DND-41 (cell line): ENCODE data around the gene TMEM219.

Experiments used
- ATAC-seq: fragments of 200-7000 bp; cut with Tn5 transposase; 3 replicates; pipeline ENCODE4 v1.9.1; 2021; ENCODE audit warnings: low read depth; ENCODE audit not compliant: insufficient read depth
- DNase-seq: peaks from one replicate; pipeline ENCODE4 v3.0.0-alpha.2; 2020
- H2AFZ ChIP-seq: 2 replicates; pipeline ENCODE4 v1.6.0; 2012; ENCODE audit warnings: low read depth, low read length
- H3K27ac ChIP-seq: 2 replicates; pipeline ENCODE4 v1.5.1; 2012; ENCODE audit warnings: low read length, inconsistent platforms
- H3K27me3 ChIP-seq: fragments of 200-600 bp; sonication (generic); 2 replicates; pipeline ENCODE4 v1.6.0; 2012; ENCODE audit warnings: low read length, mild to moderate bottlenecking, inconsistent platforms; ENCODE audit not compliant: insufficient read depth, poor library complexity
- H3K36me3 ChIP-seq: 2 replicates; pipeline ENCODE4 v1.5.1; 2012; ENCODE audit warnings: low read length, inconsistent platforms; ENCODE audit not compliant: insufficient read depth
- H3K4me1 ChIP-seq: 2 replicates; pipeline ENCODE4 v1.5.1; 2012; ENCODE audit warnings: mild to moderate bottlenecking, low read length; ENCODE audit not compliant: insufficient read depth
- H3K4me2 ChIP-seq: 2 replicates; pipeline ENCODE4 v1.6.0; 2012; ENCODE audit warnings: mild to moderate bottlenecking, moderate library complexity, low read length, inconsistent platforms; ENCODE audit not compliant: insufficient read depth
- H3K4me3 ChIP-seq, 2 experiments: fragments of 200-600 bp in 1 of 2; shearing (Covaris generic) in 1 of 2; 2 replicates each; pipeline ENCODE4 v1.5.1; 2012 to 2016; ENCODE audit warnings: inconsistent platforms in 2 of 2, low read length in 2 of 2, mild to moderate bottlenecking in 2 of 2, low read depth in 1 of 2, moderate library complexity in 1 of 2
- H3K79me2 ChIP-seq: 2 replicates; pipeline ENCODE4 v1.6.0; 2012; ENCODE audit warnings: low read length, inconsistent platforms; ENCODE audit not compliant: insufficient read depth
- H3K9ac ChIP-seq: 2 replicates; pipeline ENCODE4 v1.6.0; 2012; ENCODE audit warnings: low read depth, mild to moderate bottlenecking, inconsistent platforms, low read length, moderate library complexity
- H3K9me3 ChIP-seq: 2 replicates; pipeline ENCODE4 v1.5.1; 2012; ENCODE audit warnings: low read length, moderate library complexity, mild to moderate bottlenecking, inconsistent platforms; ENCODE audit not compliant: insufficient read depth, severe bottlenecking
- H4K20me1 ChIP-seq: 2 replicates; pipeline ENCODE4 v1.6.0; 2012; ENCODE audit warnings: low read length; ENCODE audit not compliant: insufficient read depth
- EZH2 ChIP-seq: IDR thresholded peaks from 3 replicates; pipeline ENCODE4 v1.6.1; 2012; ENCODE audit warnings: borderline replicate concordance, low read depth, mild to moderate bottlenecking, moderate library complexity, low read length, inconsistent platforms; ENCODE audit not compliant: severe bottlenecking
- TF ChIP-seq, protein P1 (sequence below): IDR thresholded peaks from 2 replicates; pipeline ENCODE4 v1.5.1; 2012; ENCODE audit warnings: borderline replicate concordance, low read length, moderate library complexity, mild to moderate bottlenecking; ENCODE audit not compliant: poor library complexity, severe bottlenecking; ENCODE audit errors: extremely low read depth

Gene TMEM219, protein sequence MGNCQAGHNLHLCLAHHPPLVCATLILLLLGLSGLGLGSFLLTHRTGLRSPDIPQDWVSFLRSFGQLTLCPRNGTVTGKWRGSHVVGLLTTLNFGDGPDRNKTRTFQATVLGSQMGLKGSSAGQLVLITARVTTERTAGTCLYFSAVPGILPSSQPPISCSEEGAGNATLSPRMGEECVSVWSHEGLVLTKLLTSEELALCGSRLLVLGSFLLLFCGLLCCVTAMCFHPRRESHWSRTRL

GRCh38 chr16:29961479-29962343 is at the start of gene TMEM219:
TMEM219 (plus strand) TSS chr16:29962079; CDS start chr16:29963144, 1,065 bp downstream.
- peak within 1 kb of the TSS; percentile 29 to 88; a peak in 3 of 4 replicates for H3K4me3 ChIP-seq
- ATAC-seq = peak; percentile 89
- no peaks in the 10 kb centered on the region for H3K9me3 ChIP-seq

DNA sequence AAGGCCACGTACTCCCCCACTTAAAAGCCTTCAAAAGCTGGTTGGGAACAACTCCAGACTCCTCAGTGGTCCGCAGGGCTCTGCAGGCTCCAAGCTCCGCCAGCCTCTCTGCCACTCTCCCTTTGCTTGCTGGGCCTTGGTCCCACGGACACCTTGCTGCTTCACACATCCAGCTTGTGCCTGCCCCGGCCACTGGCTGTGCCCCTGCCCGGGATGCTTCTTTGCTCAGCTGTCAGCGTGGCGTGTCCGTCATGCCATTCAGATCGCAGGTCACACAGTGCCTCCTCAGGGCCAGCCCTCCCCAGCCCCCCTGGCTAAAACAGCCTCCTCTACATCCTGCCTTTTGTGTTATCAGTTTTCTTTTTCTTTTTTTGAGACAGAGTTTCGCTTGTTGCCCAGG is 49.8 kb upstream of the TMEM219 start:
- Histone ChIP-seq H3K27ac (no peak overlapping the region), H3K79me2 (no peaks in the 10 kb centered on the region), H3K4me3 (no peak overlapping the region), H4K20me1 (peaks cover 3% of the 10 kb centered on the region; the same call in 1 of the 2 replicates), H3K4me1 (no peaks in the 10 kb centered on the region), H3K4me2 (no peak overlapping the region), H2AFZ (no peak overlapping the region), H3K36me3 (peaks cover 31% of the 10 kb centered on the region), H3K9ac (no peak overlapping the region), H3K9me3 (no peaks in the 10 kb centered on the region), H3K27me3 (no peaks in the 10 kb centered on the region)
- TF ChIP-seq, protein P1, sequence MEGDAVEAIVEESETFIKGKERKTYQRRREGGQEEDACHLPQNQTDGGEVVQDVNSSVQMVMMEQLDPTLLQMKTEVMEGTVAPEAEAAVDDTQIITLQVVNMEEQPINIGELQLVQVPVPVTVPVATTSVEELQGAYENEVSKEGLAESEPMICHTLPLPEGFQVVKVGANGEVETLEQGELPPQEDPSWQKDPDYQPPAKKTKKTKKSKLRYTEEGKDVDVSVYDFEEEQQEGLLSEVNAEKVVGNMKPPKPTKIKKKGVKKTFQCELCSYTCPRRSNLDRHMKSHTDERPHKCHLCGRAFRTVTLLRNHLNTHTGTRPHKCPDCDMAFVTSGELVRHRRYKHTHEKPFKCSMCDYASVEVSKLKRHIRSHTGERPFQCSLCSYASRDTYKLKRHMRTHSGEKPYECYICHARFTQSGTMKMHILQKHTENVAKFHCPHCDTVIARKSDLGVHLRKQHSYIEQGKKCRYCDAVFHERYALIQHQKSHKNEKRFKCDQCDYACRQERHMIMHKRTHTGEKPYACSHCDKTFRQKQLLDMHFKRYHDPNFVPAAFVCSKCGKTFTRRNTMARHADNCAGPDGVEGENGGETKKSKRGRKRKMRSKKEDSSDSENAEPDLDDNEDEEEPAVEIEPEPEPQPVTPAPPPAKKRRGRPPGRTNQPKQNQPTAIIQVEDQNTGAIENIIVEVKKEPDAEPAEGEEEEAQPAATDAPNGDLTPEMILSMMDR = no peak
- TF ChIP-seq EZH2 = no peak
- ATAC-seq (no peak), DNase-seq (no peak)

More at GRCh38 chr16:29961479-29962343, at the start of gene TMEM219:
- peak within 1 kb of the TSS; percentile 63 for H3K9ac ChIP-seq
- H4K20me1 ChIP-seq = no peaks in the 10 kb centered on the region
- TF ChIP-seq, protein P1 = peak; percentile 41
- TF ChIP-seq EZH2 = no peak
- H2AFZ ChIP-seq = peak within 1 kb of the TSS; percentile 94
- H3K4me2 ChIP-seq = peak within 1 kb of the TSS; percentile 97
- H3K27me3 ChIP-seq = no peaks in the 10 kb centered on the region
- peaks cover 8% of the 10 kb centered on the region for H3K79me2 ChIP-seq
- peaks cover 5% of the 10 kb centered on the region; the same call in 1 of the 2 replicates for H3K36me3 ChIP-seq
- H3K4me1 ChIP-seq = peaks cover 21% of the 10 kb centered on the region
- H3K27ac ChIP-seq = peak within 1 kb of the TSS; percentile 88
- DNase-seq = peak; percentile 95

- H3K9ac ChIP-seq = no peak overlapping the region
- H3K4me3 ChIP-seq = no peak overlapping the region
- ATAC-seq (no peak), DNase-seq (no peak)
- H3K27ac ChIP-seq = no peak overlapping the region
- H3K4me2 ChIP-seq = no peak overlapping the region
- H3K27me3 ChIP-seq = no peaks in the 10 kb centered on the region
- H4K20me1 ChIP-seq = peaks cover 3% of the 10 kb centered on the region; the same call in 1 of the 2 replicates
- no peak overlapping the region for H2AFZ ChIP-seq
- no peaks in the 10 kb centered on the region for H3K4me1 ChIP-seq
- H3K9me3 ChIP-seq = no peaks in the 10 kb centered on the region
- no peaks in the 10 kb centered on the region for H3K79me2 ChIP-seq
- peaks cover 41% of the 10 kb centered on the region for H3K36me3 ChIP-seq
- TF ChIP-seq, protein P1 = no peak
- TF ChIP-seq EZH2 = no peak
These were observed 48.4 kb upstream of the TMEM219 start for GRCh38 chr16:29913514-29913913.
